GF-D8 (cell line): Measurements from ENCODE around the gene MYO1E.
"Not testable (repeated sequence)": the region's sequence is repeated elsewhere in the genome, so short reads cannot be mapped to it uniquely, and the experiment has no call there.

Experiments
- DNase-seq: peaks from one replicate; lab custom pipeline; 2025; lab: John Stamatoyannopoulos, UW

Gene MYO1E

GRCh38 chr15:59131969-59132562 is 240.6 kb downstream of the MYO1E start:
- DNase-seq = no peak

DNA sequence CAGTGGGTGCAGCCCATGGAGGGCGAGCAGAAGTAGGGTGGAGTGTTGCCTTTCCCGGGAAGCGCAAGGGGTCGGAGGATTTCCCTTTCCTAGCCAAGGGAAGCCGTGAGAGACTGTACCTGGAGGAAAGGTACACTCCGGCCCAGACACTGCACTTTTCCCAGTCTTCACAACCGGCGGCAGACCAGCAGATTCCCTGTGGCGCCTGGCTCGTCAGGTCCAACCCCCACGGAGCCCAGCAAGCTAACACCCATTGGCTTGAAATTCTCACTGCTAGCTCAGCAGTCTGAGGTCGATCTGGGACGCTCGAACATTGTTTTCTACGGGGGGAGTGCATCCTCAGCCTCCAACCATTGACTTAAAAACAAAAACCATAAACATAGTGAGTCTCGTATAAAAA is 241.2 kb downstream of the MYO1E start:
- DNase-seq = no peak

GRCh38 chr15:59127255-59127654 is 245.4 kb downstream of the MYO1E start:
- not testable (repeated sequence) for DNase-seq

DNA sequence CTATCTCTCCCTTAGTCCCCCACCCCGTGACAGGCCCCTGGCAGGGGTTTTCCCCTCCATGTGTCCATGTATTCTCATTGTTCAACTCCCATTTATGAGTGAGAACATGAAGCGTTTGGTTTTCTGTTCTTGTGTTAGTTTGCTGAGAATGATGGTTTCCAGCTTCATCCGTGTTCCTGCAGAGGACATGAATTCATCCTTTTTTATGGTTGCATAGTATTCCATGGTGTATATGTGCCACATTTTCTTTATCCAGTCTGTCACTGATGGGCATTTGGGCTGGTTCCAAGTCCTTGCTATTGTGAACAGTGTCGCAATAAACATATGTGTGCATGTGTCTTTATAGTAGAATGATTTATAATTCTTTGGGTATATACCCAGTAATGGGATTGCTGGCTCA is 247.0 kb downstream of the MYO1E start:
- DNase-seq = not testable (repeated sequence)

- no peak for DNase-seq
Measured at GRCh38 chr15:59124261-59124660, 248.4 kb downstream of the MYO1E start.

GRCh38 chr15:59120937-59121336 is 251.7 kb downstream of the MYO1E start:
- DNase-seq = no peak

GRCh38 chr15:59119625-59120024 is 253.0 kb downstream of the MYO1E start:
- no peak for DNase-seq

DNA sequence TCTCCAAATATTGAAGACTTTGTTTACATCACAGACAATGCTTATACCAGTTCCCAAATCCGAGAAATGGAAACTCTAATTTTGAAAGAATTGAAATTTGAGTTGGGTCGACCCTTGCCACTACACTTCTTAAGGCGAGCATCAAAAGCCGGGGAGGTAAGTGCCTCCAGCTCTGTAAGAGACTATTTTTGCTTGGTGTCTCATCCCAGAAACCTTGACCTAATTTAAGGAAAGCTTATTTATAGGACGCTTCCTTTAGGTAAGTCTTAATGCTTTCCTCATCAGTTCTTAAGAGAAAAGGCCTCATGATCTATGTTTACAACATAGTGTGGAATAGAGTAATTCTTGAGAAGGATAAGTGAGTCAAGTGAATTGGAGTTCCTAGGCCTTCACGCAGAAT is 255.9 kb downstream of the MYO1E start:
- no peak for DNase-seq

GRCh38 chr15:59116141-59116540 is 256.5 kb downstream of the MYO1E start:
- no peak for DNase-seq

DNA sequence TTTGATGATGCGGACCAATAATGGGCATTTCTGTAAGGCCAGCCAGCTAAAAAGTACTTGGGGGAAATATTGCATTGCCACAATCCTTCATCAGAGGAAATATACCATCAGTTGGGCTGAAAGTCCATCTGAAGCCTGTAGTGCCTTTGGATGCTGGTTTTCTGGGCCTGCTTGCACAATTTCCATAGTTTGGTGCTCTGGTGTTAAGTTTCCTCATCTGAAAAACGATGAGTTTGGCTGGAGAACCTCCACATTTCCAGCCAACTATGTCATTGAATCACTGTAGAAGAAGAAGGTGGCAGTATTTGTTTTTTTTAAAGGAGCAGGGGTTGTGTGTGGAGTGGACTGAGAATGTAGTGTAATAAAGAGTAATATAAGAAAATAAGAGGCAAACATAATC is 257.6 kb downstream of the MYO1E start:
- no peak for DNase-seq

- no peak for DNase-seq
Measured at GRCh38 chr15:59111251-59111650, 261.4 kb downstream of the MYO1E start.

DNA sequence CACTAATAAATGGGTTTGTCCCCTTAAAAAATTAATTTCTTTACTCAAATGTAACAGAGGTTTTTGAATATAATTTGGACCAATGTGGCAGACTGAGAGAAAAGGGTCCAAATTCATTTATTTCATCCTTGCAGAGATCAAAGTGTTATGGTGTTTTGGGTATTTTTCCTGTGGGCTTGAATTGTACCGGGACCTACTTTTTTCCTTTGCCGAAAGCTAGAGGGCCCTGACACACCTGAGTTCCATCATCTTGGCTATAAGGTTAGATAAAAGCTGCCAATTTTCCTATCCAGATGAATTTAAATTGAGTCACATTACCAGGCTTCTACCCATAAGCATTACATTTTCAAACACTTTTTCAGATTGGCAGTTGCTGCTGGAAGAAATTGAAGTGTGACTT is 266.8 kb downstream of the MYO1E start:
- no peak for DNase-seq

DNA sequence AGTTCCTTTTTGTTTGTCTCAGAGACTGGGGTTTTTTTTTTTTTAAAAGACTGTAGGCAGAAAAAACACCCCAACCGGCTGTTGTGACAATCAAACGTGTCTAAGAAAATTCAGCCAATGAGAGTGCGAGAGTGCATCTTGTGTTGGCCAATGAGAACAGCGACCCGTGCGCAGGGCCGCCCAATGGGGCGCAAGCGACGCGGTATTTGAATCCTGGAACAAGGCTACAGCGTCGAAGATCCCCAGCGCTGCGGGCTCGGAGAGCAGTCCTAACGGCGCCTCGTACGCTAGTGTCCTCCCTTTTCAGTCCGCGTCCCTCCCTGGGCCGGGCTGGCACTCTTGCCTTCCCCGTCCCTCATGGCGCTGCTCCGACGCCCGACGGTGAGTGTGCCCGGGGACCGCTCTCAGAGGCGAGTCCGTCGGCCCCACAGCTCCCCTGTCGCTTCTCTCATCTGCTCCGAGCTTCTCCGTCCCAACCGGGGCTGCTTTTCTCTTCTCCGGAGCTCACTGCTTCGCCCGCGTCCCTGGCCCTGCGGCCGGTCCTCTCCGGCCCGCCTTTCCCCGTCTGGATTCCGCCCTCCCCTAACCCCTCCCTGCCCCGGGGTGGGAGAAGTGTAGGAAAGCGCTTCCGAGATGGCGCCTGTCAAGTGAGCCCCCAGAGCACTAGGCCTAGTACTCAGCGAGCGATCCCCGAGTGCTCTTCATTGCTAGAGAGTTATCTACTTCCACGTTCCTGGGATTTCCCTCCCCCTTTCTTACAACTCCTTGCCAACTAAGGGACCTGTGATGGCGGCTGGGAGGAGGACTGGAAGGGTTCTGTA is 267.5 kb downstream of the MYO1E start, which contains the start of gene CCNB2:
Gene CCNB2 (plus strand): TSS at position 235 of the 821 bp plus-strand sequence. CDS start 123 bp downstream, at position 358.
- DNase-seq = peak; percentile 64

GRCh38 chr15:59104602-59104911 is 268.1 kb downstream of the MYO1E start:
- no peak for DNase-seq

GRCh38 chr15:59099162-59099685 is 273.4 kb downstream of the MYO1E start:
- DNase-seq = no peak

GRCh38 chr15:59096429-59096828 is 276.2 kb downstream of the MYO1E start:
- no peak for DNase-seq

DNA sequence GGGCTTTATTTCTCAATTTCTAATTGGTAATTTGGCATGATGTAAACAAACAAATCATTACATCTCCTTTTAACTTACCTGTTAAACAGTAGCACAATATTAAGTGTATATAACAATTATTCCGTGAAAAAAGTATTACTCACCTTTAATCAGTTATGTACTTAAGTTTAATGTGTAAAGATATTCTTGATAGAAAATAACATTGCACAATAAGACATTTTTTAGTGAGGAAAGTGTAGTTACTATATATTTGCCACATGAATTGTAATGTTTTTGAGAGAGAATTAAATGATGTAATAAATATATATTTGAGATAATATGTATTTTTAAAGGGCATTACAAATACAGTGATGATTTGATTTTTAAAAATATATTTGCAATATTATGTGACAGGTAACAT is 278.6 kb downstream of the MYO1E start:
- DNase-seq = no peak

GRCh38 chr15:59087731-59088130 is 284.9 kb downstream of the MYO1E start:
- no peak for DNase-seq
